ENCODE data around the gene GNRHR. TPM values are rescaled to one million over a fixed set of nuclear protein-coding genes. Genes with fewer than 3 reads are reported as not detected.

GNRHR gene
- total RNA-seq, 2 donors from 2014 or later: not detected

DNA sequence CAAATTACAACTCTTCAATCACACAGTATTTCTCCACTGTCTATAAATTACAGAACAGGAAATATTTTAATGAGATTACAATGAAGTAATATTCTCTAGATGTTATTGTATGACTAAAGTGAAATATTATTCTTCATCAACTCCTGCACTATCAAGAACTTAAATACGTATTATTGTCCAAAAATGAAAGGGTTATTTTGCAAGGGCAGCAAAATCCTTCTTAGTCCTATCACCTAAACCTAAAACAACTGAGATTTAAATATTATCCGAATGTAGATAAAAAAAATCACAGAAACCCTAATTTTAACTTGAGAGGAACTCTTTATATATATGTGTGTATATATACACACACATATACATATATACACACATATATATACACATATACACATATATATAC lies 58.1 kb downstream of the GNRHR start:
- Histone ChIP-seq H3K9me3 (no peaks in the 10 kb centered on the region), H3K36me3 (peaks cover 15% of the 10 kb centered on the region), H3K4me1 (peaks cover 0 to 10% of the 10 kb centered on the region in 2 donors), H3K27me3 (no peaks in the 10 kb centered on the region), H3K27ac (no peak overlapping the region), H3K4me3 (no peak overlapping the region)
- TF ChIP-seq, protein P1, sequence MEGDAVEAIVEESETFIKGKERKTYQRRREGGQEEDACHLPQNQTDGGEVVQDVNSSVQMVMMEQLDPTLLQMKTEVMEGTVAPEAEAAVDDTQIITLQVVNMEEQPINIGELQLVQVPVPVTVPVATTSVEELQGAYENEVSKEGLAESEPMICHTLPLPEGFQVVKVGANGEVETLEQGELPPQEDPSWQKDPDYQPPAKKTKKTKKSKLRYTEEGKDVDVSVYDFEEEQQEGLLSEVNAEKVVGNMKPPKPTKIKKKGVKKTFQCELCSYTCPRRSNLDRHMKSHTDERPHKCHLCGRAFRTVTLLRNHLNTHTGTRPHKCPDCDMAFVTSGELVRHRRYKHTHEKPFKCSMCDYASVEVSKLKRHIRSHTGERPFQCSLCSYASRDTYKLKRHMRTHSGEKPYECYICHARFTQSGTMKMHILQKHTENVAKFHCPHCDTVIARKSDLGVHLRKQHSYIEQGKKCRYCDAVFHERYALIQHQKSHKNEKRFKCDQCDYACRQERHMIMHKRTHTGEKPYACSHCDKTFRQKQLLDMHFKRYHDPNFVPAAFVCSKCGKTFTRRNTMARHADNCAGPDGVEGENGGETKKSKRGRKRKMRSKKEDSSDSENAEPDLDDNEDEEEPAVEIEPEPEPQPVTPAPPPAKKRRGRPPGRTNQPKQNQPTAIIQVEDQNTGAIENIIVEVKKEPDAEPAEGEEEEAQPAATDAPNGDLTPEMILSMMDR (IDR thresholded peaks at IDR 0.05): no peak
- DNase-seq (ENCODE audit: low spot score): no peak

DNA sequence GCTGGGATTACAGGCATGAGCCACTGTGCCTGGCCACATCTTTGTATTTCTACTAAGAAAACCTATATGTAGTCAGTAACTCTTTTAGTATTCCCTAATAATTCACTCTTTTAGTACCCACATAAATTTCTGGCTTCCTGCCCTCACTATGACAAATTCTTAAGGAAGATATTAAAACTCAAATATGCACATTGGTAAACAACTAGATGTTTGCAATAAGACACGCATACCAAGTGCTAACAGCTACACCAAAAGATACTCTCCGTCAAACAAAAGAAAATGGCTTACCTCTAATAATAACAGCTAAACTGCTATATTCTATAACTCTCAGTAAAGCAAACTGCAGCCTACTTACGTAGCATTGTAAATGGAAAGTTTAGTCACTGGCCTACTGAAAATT lies 59.5 kb downstream of the GNRHR start:
- TF ChIP-seq, protein P1 (IDR thresholded peaks at IDR 0.05): no peak
- peaks cover 15% of the 10 kb centered on the region for H3K36me3 ChIP-seq
- no peaks in the 10 kb centered on the region for H3K27me3 ChIP-seq
- DNase-seq (ENCODE audit: low spot score): no peak
- peaks cover 0 to 2% of the 10 kb centered on the region in 2 donors for H3K4me1 ChIP-seq
- no peak overlapping the region for H3K27ac ChIP-seq
- no peaks in the 10 kb centered on the region for H3K9me3 ChIP-seq
- H3K4me3 ChIP-seq: no peak overlapping the region

DNA sequence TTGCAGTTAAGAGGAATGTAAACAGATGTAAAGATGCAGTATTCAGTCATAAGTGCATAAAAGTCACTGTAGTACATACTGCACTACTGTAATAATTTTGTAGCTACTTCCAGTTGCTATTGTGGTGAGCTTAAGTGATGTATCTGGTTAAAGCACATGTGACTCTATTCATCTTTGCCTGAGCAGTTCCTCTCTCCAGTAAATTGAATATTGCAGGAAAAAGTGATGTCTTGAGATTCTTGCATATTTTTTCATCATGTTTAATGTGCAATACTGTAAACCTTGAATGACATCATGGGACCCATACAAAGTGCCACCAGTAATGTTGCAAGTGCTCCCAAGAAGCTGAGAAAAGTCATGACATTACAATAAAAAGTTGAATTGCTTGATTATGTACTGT lies 62.9 kb downstream of the GNRHR start:
- no peak for DNase-seq (ENCODE audit: low spot score)
- no peaks in the 10 kb centered on the region for H3K4me1 ChIP-seq
- no peaks in the 10 kb centered on the region for H3K9me3 ChIP-seq
- no peaks in the 10 kb centered on the region for H3K27me3 ChIP-seq
- TF ChIP-seq, protein P1 (IDR thresholded peaks at IDR 0.05): no peak
- no peak overlapping the region for H3K27ac ChIP-seq
- H3K4me3 ChIP-seq: no peak overlapping the region
- H3K36me3 ChIP-seq: peaks cover 15% of the 10 kb centered on the region

Other genes starting within 250 kb of the GNRHR start
- gene CENPC, start 208.9 kb downstream of the GNRHR start, total RNA-seq: 1 to 10 TPM; 6.6 to 7.9 TPM
- gene STAP1, start 195.7 kb downstream of the GNRHR start, total RNA-seq: not detected
- 10 to 100 TPM; 22.4 to 28.6 TPM for gene UBA6, start 53.2 kb downstream of the GNRHR start, total RNA-seq
- not detected for gene TMPRSS11D, start 129.6 kb upstream of the GNRHR start, total RNA-seq
- not detected for gene TMPRSS11A, start 209.1 kb upstream of the GNRHR start, total RNA-seq